Measurements from ENCODE around the gene ARL15.

- no peak for TF ChIP-seq CTCF (conservative IDR thresholded peaks at IDR 0.05)
- TF ChIP-seq EZH2 (IDR thresholded peaks at IDR 0.05; ENCODE audit: low read depth): no peak
These were observed 436.0 kb downstream of the ARL15 start for GRCh38 chr5:53874409-53874808.
